IPS DF 6.9 (cell line): ENCODE measurements around the gene CCDC102A.

Source experiments
- DNase-seq: peaks from one replicate; pipeline ENCODE4 v3.0.0-alpha.2; 2013; ENCODE audit warnings: low read depth, low spot score
- H3K27ac ChIP-seq: one replicate; pipeline ENCODE4 v1.5.1; 2013; ENCODE audit warnings: low read length, control low read depth
- H3K27me3 ChIP-seq: 2 replicates; pipeline ENCODE4 v1.6.1; 2013; ENCODE audit warnings: mild to moderate bottlenecking, low read length; ENCODE audit not compliant: control insufficient read depth, insufficient read depth
- H3K36me3 ChIP-seq: 2 replicates; pipeline ENCODE4 v1.6.1; 2013; ENCODE audit warnings: low read length; ENCODE audit not compliant: control insufficient read depth, insufficient read depth
- H3K4me1 ChIP-seq: 2 replicates; pipeline ENCODE4 v1.6.1; 2013; ENCODE audit warnings: low read length; ENCODE audit not compliant: control insufficient read depth, insufficient read depth
- H3K4me3 ChIP-seq: 2 replicates; pipeline ENCODE4 v1.5.1; 2013; ENCODE audit warnings: mild to moderate bottlenecking, low read length
- H3K9me3 ChIP-seq: 2 replicates; pipeline ENCODE4 v1.6.1; 2013; ENCODE audit warnings: low read length, inconsistent platforms; ENCODE audit not compliant: control insufficient read depth, insufficient read depth
- WGBS: extraction: QIAGEN DNeasy Blood & Tissue Kit; methylation state at CpG from one replicate; pipeline ENCODE4 v1.1.7; 2013; ENCODE audit warnings: mixed read lengths, missing lambda C conversion rate; ENCODE audit not compliant: insufficient read length, insufficient coverage; 5-methylcytosine and 5-hydroxymethylcytosine counted together

The CCDC102A gene

GRCh38 chr16:57476546-57477410, 59.6 kb downstream of the CCDC102A start:
- WGBS: no CpG with 5 or more reads among the region's 6 CpGs

GRCh38 chr16:57475711-57476339, 60.5 kb downstream of the CCDC102A start:
- H3K4me3 ChIP-seq: no peak overlapping the region
- WGBS: no CpG with 5 or more reads among the region's 12 CpGs
- peaks cover 19% of the 10 kb centered on the region for H3K4me1 ChIP-seq
- peak; percentile 76 for DNase-seq
- no peak overlapping the region for H3K27ac ChIP-seq
- no peaks in the 10 kb centered on the region for H3K9me3 ChIP-seq
- H3K27me3 ChIP-seq: no peaks in the 10 kb centered on the region
- H3K36me3 ChIP-seq: peaks cover 10% of the 10 kb centered on the region; the same call in 1 of the 2 replicates

More at GRCh38 chr16:57476546-57477410, 59.6 kb downstream of the CCDC102A start:
- no peaks in the 10 kb centered on the region for H3K27me3 ChIP-seq
- H3K9me3 ChIP-seq: no peaks in the 10 kb centered on the region
- H3K4me1 ChIP-seq: peaks cover 19% of the 10 kb centered on the region
- no peak overlapping the region for H3K4me3 ChIP-seq
- H3K27ac ChIP-seq: no peak overlapping the region
- 0 out of 2 replicates have a peak, but pooled peaks cover 6% of the 10 kb centered on the region for H3K36me3 ChIP-seq
- no peak for DNase-seq

GRCh38 chr16:57474671-57475661, 61.4 kb downstream of the CCDC102A start:
- DNase-seq: no peak
- H3K27ac ChIP-seq: no peak overlapping the region
- H3K4me1 ChIP-seq: peaks cover 15% of the 10 kb centered on the region
- no peaks in the 10 kb centered on the region for H3K9me3 ChIP-seq
- H3K36me3 ChIP-seq: peaks cover 18% of the 10 kb centered on the region
- no CpG with 5 or more reads among the region's 30 CpGs for WGBS
- H3K27me3 ChIP-seq: no peaks in the 10 kb centered on the region
- no peak overlapping the region for H3K4me3 ChIP-seq

GRCh38 chr16:57473906-57474305, 62.5 kb downstream of the CCDC102A start:
- Histone ChIP-seq H3K9me3 (no peaks in the 10 kb centered on the region), H3K4me1 (peaks cover 15% of the 10 kb centered on the region), H3K4me3 (no peak overlapping the region), H3K27me3 (no peaks in the 10 kb centered on the region), H3K27ac (no peak overlapping the region), H3K36me3 (peaks cover 28% of the 10 kb centered on the region)
- no peak for DNase-seq
- no CpG with 5 or more reads among the region's 8 CpGs for WGBS

- Histone ChIP-seq H3K4me3 (no peak overlapping the region), H3K36me3 (peaks cover 31% of the 10 kb centered on the region), H3K27me3 (no peaks in the 10 kb centered on the region), H3K27ac (no peak overlapping the region), H3K4me1 (peaks cover 15% of the 10 kb centered on the region), H3K9me3 (no peaks in the 10 kb centered on the region)
- WGBS: no CpG with 5 or more reads among the region's 14 CpGs
- DNase-seq: no peak
Measured at GRCh38 chr16:57473176-57473840, 63.1 kb downstream of the CCDC102A start.

GRCh38 chr16:57472665-57473060, 63.7 kb downstream of the CCDC102A start:
- H3K36me3 ChIP-seq: peaks cover 31% of the 10 kb centered on the region
- H3K27me3 ChIP-seq: no peaks in the 10 kb centered on the region
- H3K4me1 ChIP-seq: peaks cover 10% of the 10 kb centered on the region
- H3K27ac ChIP-seq: no peak overlapping the region
- WGBS: no CpG with 5 or more reads among the region's 4 CpGs
- no peaks in the 10 kb centered on the region for H3K9me3 ChIP-seq
- no peak for DNase-seq
- no peak overlapping the region for H3K4me3 ChIP-seq

GRCh38 chr16:57471852-57472664, 64.3 kb downstream of the CCDC102A start:
- Histone ChIP-seq H3K27ac (no peak overlapping the region), H3K27me3 (no peaks in the 10 kb centered on the region), H3K4me1 (peaks cover 9% of the 10 kb centered on the region), H3K9me3 (no peaks in the 10 kb centered on the region), H3K4me3 (no peak overlapping the region), H3K36me3 (peaks cover 31% of the 10 kb centered on the region)
- DNase-seq: no peak
- no CpG with 5 or more reads among the region's 10 CpGs for WGBS

- Histone ChIP-seq H3K4me3 (no peak overlapping the region), H3K9me3 (no peaks in the 10 kb centered on the region), H3K27ac (no peak overlapping the region), H3K4me1 (peaks cover 4% of the 10 kb centered on the region), H3K27me3 (no peaks in the 10 kb centered on the region), H3K36me3 (peaks cover 35% of the 10 kb centered on the region)
- no peak for DNase-seq
- no CpG with 5 or more reads among the region's 1 CpG for WGBS
Measured at GRCh38 chr16:57471209-57471608, 65.2 kb downstream of the CCDC102A start.

GRCh38 chr16:57470711-57471110, 65.7 kb downstream of the CCDC102A start:
- DNase-seq: no peak
- Histone ChIP-seq H3K9me3 (no peaks in the 10 kb centered on the region), H3K36me3 (peaks cover 37% of the 10 kb centered on the region), H3K27me3 (no peaks in the 10 kb centered on the region), H3K4me3 (no peak overlapping the region), H3K4me1 (peaks cover 2% of the 10 kb centered on the region), H3K27ac (no peak overlapping the region)
- no CpG with 5 or more reads among the region's 6 CpGs for WGBS
